HEK293T (cell line): ENCODE results near the gene RNF141.

ENCODE experiments used
- ARNT ChIP-seq: fragments of 450-650 bp; IDR thresholded peaks from 2 replicates; pipeline ENCODE4 v1.6.1; 2017; ENCODE audit warnings: mild to moderate bottlenecking
- HDGF ChIP-seq: fragments of 450-650 bp; IDR thresholded peaks from 2 replicates; pipeline ENCODE4 v1.6.1; 2017; ENCODE audit warnings: antibody characterized with exemption, borderline replicate concordance
- L3MBTL2 ChIP-seq: fragments of 450-650 bp; conservative IDR thresholded peaks from 2 replicates; pipeline ENCODE4 v1.6.1; 2016; ENCODE audit warnings: mild to moderate bottlenecking
- SUZ12 ChIP-seq: fragments of 450-650 bp; IDR thresholded peaks from 2 replicates; pipeline ENCODE4 v1.6.1; 2016; ENCODE audit warnings: mild to moderate bottlenecking
- ZNF384 ChIP-seq: fragments of 450-650 bp; IDR thresholded peaks from 2 replicates; pipeline ENCODE4 v1.6.1; 2016

DNA sequence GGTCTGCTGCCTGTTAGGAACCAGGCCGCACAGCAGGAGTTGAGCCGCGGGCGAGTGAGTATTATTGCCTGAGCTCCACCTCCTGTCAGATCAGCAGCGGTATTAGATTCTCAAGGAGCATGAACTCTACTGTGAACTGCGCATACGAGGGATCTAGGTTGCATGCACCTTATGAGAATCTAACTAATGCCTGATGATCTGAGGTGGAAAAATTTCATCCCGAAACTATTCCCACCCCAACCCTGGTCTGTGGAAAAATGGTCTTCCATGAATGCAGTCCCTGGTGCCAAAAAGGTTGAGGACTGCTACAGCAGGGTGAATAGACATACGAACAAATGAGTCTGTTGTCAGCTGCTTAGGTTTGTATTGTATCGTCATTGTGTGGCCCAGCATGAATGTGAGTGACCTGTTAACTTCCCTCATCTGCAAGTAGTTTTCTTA is 29.8 kb downstream of the RNF141 start:
- TF ChIP-seq SUZ12 (no peak), L3MBTL2 (no peak), ARNT (no peak), ZNF384 (no peak), HDGF (no peak)
